GM19193 (cell line): Measurements from ENCODE around the gene KIF4B.

Experiments used
- POLR2A ChIP-seq: IDR thresholded peaks from 4 replicates; pipeline ENCODE4 v1.6.1; 2011; ENCODE audit not compliant: insufficient read depth, insufficient read length; ENCODE audit errors: extremely low read depth

The KIF4B gene

DNA sequence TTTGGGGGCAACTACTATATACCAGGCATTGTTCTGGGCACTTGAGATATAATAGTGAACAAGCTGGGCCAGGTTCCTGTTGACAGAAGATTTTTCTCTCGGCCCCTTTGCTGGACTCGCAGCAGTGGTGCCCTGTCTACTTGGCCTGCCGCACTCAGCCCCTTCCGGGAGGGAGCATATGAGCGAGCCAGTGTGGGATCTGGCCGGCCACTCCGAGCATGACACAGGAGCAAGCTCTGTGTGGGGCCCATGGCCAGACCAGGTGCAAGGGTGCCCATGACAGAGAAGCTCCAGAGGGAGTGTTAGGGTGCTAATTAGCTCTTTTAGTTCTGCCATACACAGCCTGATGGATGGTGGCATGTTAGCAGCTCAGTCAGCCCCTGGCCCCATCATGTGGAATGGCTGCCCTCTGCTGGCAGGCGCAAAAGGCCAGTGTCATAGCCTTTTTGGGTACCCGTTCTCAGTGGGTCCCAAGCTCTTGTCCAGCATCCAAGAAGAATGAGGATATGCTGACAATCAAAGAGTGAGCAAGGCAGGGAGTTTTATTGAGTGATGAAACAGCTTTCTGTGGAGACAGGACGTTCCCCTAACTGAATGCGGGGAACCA is 9.3 kb upstream of the KIF4B start:
- TF ChIP-seq POLR2A = no peak

DNA sequence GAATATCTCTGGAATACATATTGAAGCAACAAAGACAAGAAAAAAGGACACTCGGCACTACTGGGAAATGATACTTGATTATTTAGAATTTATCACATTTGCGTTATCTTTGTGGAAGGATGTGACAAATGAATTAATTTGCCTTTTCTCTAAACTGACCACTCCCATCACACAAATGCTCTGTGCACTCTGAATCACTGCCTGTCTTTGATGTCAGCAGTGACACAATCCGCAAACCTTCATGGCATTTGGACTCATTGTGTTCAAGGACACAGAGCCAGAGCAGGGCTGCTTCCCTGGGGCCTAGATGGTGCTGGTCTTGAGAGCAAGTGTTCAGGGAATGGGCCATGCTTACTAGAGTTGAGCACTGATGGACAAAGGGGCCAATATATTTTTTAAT is 4.9 kb upstream of the KIF4B start:
- TF ChIP-seq POLR2A = no peak

DNA sequence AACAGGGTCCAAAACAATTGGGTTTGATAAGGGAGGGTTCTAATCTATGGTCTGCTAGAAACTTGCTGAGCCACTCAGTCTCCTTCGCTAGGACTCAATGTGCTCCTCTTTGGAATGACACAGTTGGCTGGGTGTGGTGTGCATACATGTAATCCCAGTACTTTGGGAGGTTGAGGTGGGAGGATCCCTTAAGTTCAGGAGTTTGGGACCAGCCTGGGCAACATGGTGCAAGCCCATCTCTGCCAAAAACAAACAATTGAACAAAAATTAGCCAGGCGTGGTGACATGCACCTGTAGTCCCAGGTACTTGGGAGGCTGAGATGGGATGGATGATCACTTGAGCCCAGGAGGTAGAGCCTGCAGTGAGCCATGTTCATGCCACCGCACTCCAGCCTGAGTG is 2.7 kb upstream of the KIF4B start:
- TF ChIP-seq POLR2A = no peak

DNA sequence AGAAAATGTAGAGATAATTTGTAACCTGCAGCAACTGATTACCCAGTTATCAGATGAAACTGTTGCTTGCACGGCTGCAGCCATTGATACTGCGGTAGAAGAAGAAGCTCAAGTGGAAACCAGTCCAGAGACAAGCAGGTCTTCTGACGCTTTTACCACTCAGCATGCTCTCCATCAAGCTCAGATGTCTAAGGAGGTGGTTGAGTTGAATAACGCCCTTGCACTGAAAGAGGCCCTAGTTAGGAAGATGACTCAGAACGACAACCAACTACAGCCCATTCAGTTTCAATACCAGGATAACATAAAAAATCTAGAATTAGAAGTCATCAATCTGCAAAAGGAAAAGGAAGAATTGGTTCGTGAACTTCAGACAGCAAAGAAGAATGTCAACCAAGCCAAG is 1.7 kb downstream of the KIF4B start:
- TF ChIP-seq POLR2A = no peak

DNA sequence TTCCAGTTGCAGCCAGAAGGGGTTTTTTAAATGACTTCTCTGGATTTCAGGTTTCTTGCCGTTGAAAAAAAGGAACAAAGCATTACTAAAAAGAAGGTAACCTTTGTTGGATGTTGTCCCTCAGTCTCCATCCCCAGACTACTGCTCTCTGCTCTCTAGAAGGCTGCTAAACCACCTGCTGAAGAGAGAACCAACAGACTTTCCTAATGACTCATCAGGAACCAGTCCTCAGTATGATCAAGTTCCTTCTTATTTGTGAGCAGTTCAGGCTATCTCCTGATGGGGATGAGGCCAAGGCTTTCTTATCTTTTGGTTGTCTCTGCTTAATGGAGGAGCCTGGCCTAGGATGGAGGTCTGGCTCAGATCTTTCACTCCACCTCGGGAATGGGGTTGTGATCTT is 4.1 kb downstream of the KIF4B start:
- TF ChIP-seq POLR2A = no peak

DNA sequence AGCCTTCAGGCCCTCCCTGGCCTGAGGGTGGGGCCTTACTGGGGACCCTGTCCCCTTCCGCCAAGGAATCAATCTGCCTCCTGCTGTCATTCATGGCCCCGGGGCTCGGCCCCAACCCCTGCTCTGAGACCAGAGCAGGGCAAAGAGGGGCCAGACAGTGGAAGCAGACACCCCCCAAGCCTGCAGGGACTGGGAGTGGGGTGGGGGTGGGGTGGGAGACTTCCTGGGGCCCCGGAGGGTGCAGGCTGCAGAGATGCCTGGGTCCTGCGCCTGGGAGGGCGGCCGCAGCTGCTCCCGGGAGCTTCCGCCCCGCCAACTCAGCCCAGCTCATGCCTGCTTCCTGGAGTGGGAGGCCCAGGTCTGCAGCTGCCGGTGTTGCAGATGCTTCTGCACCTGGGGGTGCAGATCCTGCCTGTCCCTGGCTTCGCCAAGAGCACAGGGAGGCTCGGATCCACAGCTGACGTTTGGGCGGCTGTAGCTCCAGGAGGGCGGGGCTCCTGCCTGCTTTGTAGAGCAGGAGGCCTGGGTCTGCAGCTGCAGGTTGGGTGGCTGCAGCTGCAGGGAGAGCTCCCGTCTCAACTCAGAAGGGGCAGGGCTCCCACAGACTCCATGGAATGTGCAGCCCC is 6.2 kb downstream of the KIF4B start:
- TF ChIP-seq POLR2A = no peak

DNA sequence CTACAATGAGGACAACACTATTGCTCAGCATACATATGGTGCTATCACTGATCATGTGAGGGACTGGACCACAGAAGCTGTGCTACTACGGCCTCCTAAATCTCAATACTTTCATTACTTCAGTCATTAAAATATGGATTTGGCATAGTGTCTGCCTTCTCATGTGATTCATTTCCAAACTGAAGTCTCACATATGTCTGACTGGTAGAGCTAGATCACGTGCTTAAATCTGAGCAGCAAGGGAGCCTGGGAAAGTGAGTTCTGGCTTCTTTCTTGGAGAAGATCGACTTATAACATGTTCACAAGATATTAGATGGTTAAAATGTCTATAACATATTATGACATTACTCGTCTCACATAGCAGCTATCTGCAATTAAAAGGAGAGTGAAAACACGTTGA is 8.3 kb downstream of the KIF4B start:
- TF ChIP-seq POLR2A = no peak

DNA sequence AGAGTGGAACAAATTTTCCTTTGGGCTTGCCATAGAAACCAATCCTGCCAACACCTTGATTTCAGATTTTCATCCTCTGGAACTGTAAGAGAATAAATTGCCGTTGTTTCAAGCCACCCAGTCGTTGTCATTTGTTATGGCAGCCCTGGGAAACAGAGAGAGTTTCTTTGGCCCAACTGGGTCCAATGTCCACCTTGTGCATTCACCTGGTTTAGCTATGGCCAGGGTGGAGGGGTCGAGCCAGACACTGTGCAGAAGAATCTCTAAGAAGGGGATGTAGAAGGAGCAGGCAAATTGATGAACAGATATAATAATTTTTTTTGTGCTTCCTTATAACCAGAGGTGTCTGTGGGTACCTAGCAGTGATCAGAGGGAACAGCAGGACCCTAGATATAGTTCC is 9.8 kb downstream of the KIF4B start:
- no peak for TF ChIP-seq POLR2A

DNA sequence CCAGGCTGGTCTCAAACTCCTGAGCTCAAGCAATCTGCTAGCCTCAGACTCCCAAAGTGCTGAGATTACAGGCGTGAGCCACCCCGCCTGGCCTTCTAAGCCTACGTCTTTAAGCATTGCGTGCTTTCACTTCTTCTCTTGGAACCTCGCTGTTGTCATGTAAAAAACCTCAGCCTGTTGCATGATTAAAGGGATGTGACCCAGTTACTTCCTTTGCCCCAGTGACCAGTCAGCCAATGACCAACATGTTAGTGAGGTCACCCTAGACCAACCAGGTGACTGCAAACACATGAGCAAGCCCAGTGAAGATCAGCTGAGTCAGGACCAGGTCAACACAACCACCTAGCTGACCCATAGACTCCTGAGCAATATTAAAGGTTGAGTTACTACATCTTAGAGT is 10.5 kb downstream of the KIF4B start:
- TF ChIP-seq POLR2A = no peak

DNA sequence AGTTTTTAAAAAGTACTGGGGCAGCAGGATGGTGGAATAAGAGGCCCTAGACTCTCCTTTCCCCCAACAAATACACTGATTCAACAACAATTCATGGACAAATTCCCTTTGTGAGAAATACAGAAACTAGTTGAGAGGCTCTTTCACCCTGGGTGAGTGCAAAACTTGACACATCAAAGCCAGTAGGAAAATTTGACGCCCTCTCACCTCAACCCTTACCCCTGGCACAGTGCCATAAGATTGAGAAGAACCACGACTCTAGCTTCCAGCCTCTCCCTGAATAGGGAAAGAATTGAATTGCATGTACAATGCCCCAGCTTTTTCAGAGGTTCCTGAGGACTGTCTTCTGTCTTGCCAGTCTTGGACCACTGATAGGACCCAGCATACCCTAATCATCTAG is 12.3 kb downstream of the KIF4B start:
- no peak for TF ChIP-seq POLR2A

DNA sequence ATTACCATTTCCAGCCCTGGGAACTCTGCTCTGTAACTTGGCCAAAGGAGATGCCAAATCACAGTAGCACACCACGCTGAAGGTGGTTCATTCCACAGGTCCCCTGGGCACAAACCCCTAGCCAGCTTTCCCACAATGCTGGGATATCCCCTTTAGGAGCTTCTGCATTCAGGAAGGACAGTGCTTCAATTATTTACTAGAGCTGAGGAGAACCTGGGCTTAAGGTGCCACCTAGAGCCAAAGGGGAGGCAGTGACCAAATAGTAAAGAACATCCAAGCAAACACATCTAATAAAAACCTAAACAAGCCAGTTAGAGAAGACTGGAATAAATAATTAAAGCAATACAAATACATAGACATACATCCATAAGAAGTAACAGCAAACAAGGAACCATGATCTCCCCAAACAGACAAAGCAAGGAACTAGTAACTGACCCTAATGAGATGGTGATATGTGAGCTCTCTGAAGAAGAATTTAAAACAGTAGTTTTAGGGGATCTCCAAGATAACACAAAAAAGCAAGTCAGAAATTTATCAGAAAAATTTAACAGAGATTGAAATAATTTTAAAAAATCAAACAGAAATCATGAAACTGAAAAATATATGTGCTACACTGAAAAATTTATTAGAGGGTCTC is 14.6 kb downstream of the KIF4B start:
- no peak for TF ChIP-seq POLR2A

DNA sequence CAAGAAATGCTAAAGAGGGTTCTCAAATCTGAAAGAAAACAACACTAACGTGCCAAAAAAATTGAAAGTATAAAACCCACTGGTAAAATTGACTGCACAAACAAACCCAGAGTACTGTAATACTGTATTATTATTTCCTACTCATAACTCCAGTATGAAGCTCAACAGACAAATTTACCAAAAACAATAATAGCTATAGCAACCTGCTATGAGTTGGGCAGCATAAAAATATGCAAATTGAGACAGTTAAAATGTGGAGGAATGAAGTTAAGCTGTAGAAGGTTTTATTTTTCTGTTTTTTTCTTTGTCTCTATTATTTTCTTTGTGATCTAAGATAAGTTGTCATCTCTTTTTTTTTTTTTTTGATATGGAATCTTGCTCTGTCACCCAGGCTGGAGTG is 15.7 kb downstream of the KIF4B start:
- TF ChIP-seq POLR2A = no peak

DNA sequence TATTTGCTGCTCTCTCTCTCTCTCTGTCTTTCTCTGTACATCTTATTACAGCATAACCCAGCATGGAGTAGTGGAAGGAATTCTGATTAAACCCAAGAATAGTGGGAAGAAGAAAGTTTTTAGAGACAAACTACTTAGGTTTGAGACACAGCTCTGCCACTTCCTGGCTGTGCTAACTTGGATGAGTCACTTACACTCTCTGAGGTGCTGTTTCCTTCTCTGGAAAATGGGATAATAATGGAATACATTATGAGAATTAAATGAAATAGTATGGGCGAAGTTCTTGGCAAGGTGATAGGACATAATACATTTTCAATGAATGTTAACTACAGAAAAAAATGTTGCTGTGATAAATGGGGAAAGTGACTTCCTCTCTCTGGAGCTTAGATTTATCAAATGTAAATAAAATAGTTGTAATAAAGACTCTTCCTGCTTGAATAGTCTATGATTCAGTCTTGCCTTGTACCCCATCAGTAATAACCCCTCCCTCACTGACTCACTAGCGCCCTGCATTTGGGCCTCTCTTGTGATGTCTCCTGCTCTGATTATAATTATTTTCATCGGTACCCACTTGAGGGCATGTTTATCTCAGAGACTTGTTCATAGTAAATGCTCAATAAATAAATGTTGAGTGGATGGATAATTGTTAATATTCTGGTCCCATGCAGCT is 27.6 kb downstream of the KIF4B start:
- no peak for TF ChIP-seq POLR2A

DNA sequence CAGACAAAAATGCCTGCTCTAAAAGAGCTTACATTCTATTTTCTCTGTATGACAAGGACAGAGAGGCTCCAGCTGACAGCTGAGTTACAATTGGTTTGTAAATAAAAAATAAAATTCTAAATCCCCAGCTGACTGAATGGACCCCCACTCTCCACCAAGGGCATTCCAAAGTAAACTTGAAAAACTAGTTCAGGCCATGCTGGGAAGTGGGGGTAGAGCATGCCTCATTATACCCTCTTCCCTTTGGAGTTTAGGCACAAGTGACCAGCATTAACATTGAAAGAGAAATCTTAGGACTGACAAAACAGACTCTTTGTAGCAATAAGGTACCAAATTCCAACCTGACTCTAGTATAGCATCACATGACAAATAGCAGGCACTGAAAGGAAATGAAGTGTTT is 31.0 kb downstream of the KIF4B start:
- TF ChIP-seq POLR2A = no peak

DNA sequence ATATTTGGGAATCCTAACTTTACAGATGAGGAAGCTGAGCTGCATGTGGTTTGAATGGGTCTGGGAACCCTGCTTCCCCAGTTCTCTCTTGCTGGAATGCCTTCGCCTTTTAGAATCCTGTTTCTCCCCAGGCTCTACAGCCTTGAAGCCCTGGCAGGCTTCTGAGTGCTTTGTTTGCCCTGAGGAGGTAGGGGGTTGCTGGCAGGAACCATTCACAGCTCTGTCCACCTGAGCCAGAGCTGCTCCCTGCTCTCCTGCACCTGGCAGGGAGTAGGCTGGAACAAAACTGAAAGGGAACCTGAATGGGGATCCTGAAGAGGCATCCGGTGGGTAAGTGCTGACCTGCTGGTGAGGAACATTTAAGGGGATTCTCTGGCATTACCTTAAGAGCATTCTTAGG is 33.0 kb downstream of the KIF4B start:
- no peak for TF ChIP-seq POLR2A

DNA sequence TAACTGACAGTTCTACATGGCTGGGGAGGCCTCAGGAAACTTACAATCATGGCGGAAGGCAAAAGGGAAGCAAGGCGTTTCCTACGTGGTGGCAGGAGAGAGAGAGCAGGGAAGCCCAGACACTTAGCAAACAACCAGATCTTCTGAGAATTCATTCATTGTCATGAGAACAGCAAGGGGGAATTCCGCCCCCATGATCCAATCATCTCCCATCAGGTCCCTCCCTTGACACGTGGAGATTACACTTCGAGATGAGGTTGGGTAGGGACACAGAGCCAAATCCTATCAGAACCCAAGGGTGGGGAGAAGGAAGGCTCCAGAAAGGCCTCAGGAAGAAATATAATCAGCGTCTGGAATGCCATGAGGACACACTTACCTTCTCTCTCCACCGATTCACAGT is 34.3 kb downstream of the KIF4B start:
- TF ChIP-seq POLR2A = no peak
